ENCODE measurements around the gene ENPP7.

Gene ENPP7

GRCh38 chr17:79730769-79731483, at the start of gene ENPP7:
Gene ENPP7, plus strand, starts transcription at chr17:79730943. Its CDS starts 197 bp downstream, at chr17:79731140.
- no peak for TF ChIP-seq CTCF (IDR thresholded peaks at IDR 0.05; ENCODE audit: borderline replicate concordance, insufficient read depth, low read depth, low read length)
- H3K4me3 ChIP-seq (ENCODE audit: low read depth, low read length), result no peak within 1 kb of the TSS

DNA sequence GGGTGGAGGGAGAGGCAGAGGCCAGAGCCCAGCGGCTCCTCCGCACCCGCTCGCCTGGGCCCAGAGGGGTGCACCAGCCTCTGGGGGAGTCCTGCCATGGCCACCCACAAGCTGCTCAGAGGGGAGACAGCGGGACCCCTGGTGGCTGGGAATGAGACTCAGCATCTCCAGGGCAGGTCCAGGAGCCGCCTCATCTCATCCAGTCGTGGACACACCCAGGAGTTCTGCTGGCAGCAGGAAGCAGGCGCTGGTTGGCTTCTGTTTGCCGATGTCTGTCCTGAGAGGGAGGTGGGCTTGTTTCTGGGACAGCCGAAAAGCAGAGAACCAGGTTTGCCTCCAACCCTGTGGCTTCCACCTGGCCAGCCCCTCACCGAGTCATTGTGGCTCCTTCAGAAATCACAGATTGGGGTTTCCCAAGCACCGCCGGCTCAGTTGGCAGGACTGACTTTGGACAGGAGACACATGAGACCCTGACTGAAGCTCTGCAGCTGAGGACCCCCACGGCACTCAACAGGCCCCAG, 49.6 kb upstream of the ENPP7 start:
- no peak overlapping the region for H3K4me3 ChIP-seq (ENCODE audit: low read depth, low read length)
- TF ChIP-seq CTCF (IDR thresholded peaks at IDR 0.05; ENCODE audit: borderline replicate concordance, insufficient read depth, low read depth, low read length), result no peak

- TF ChIP-seq CTCF (IDR thresholded peaks at IDR 0.05; ENCODE audit: borderline replicate concordance, insufficient read depth, low read depth, low read length), result no peak
- no peak overlapping the region for H3K4me3 ChIP-seq (ENCODE audit: low read depth, low read length)
These were observed 49.0 kb upstream of the ENPP7 start for GRCh38 chr17:79681628-79682261.

- no peak overlapping the region for H3K4me3 ChIP-seq (ENCODE audit: low read depth, low read length)
- no peak for TF ChIP-seq CTCF (IDR thresholded peaks at IDR 0.05; ENCODE audit: borderline replicate concordance, insufficient read depth, low read depth, low read length)
These were observed 47.4 kb upstream of the ENPP7 start for GRCh38 chr17:79683365-79683764.

GRCh38 chr17:79684132-79684985, 46.4 kb upstream of the ENPP7 start:
- H3K4me3 ChIP-seq (ENCODE audit: low read depth, low read length), result no peak overlapping the region
- TF ChIP-seq CTCF (IDR thresholded peaks at IDR 0.05; ENCODE audit: borderline replicate concordance, insufficient read depth, low read depth, low read length), result no peak

- no peak overlapping the region for H3K4me3 ChIP-seq (ENCODE audit: low read depth, low read length)
- TF ChIP-seq CTCF (IDR thresholded peaks at IDR 0.05; ENCODE audit: borderline replicate concordance, insufficient read depth, low read depth, low read length), result no peak
These were observed 45.6 kb upstream of the ENPP7 start for GRCh38 chr17:79685121-79685520.
